Measurements from ENCODE around the gene GNAO1. TPM values are rescaled to one million over a fixed set of nuclear protein-coding genes. Genes with fewer than 3 reads are reported as not detected.

The GNAO1 gene
- polyA plus RNA-seq, 1 donor (not counting 4 experiments of a cell fraction or from before 2014, with no cell fraction given), result 0.13 TPM

GRCh38 chr16:56345406-56346050 is 154.2 kb downstream of the GNAO1 start:
- Histone ChIP-seq H3K4me2 (ENCODE audit: control insufficient read depth, extremely low read depth, insufficient read depth, low read depth, low read length) (no peak overlapping the region), H3K9me1 (ENCODE audit: control insufficient read depth, extremely low read depth, insufficient read depth, low read length) (no peaks in the 10 kb centered on the region), H4K20me1 (ENCODE audit: control insufficient read depth, extremely low read depth, insufficient read depth, low read length) (no peaks in the 10 kb centered on the region), H3K27ac (ENCODE audit: control insufficient read depth, insufficient read depth, low read length) (no peak overlapping the region), H3K27me3 (ENCODE audit: control insufficient read depth, extremely low read depth, insufficient read depth, low read length) (peaks cover 8% of the 10 kb centered on the region), H2AFZ (ENCODE audit: control insufficient read depth, low read length) (no peak overlapping the region), H3K9ac (ENCODE audit: control insufficient read depth, extremely low read depth, insufficient read depth, low read length) (no peak overlapping the region), H3K79me2 (ENCODE audit: control insufficient read depth, insufficient read depth, low read length) (no peaks in the 10 kb centered on the region), H3K4me3 (ENCODE audit: control insufficient read depth in 2 of 3, extremely low read depth in 1 of 3, insufficient read depth in 2 of 3, low read depth in 1 of 3, low read length in 3 of 3) (no peak overlapping the region), H3K4me1 (ENCODE audit: control insufficient read depth, extremely low read depth, insufficient read depth, low read length) (peaks cover 17% of the 10 kb centered on the region), H3K9me3 (ENCODE audit: control insufficient read depth, low read depth, low read length) (no peaks in the 10 kb centered on the region), H3K36me3 (ENCODE audit: control insufficient read depth in 2 of 2, extremely low read depth in 1 of 2, insufficient read depth in 2 of 2, low read length in 2 of 2) (no peaks in the 10 kb centered on the region)
- TF ChIP-seq CTCF (optimal IDR thresholded peaks at IDR 0.05 in 1 of 3, IDR thresholded peaks at IDR 0.05 in 1 of 3, conservative IDR thresholded peaks at IDR 0.05 in 1 of 3; ENCODE audit: extremely low read depth in 1 of 3, insufficient read depth in 2 of 3, low read length in 3 of 3) (no peak), EZH2 (IDR thresholded peaks at IDR 0.05; ENCODE audit: low read length) (no peak)
- dilution Hi-C loops (cut with MboI; ENCODE audit: extremely low pct_ligation_motif_present, low sequenced_read_pairs), result no loop called here
- FAIRE-seq (no peak), DNase-seq (ENCODE audit: low read depth, low spot score) (no peak)

DNA sequence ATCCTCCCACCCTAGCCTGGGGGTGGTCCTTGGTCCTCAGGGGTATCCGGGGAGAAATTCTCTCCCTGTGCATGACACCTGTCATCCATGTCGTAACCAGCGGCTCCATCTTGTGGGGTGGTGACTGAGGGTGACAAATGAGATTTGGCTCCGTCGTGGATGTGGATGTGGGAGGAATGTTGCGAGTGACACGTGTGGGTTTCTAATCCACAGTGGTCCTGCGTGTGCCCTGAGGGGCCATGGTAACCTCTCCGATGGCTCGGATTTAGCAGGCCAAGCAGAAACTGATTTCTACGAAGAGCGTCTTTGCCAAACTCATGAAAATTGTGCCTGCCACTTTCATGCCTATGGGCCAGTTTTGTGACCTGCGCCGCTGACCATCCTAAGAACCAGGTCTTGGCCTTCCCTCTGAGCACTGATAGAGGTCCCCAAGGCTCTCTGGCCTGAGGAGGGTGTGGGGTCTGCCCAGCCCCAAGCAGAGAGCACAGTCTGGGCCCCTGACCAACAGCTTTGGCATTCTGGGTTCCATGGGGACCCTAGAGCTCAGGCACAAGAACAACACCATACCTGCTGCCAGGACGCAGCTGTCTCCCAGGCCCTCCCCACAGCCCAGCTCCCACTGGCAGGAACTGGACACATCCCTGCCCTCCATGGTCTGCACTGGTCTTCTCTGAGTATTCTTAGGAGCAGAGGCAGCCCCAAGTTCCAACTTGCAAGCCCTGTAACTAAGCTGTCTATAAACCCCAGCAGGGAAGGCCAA is 155.0 kb downstream of the GNAO1 start:
- no peak for DNase-seq (ENCODE audit: low read depth, low spot score)
- Histone ChIP-seq H3K9ac (ENCODE audit: control insufficient read depth, extremely low read depth, insufficient read depth, low read length) (no peak overlapping the region), H2AFZ (ENCODE audit: control insufficient read depth, low read length) (no peak overlapping the region), H3K27me3 (ENCODE audit: control insufficient read depth, extremely low read depth, insufficient read depth, low read length) (peaks cover 8% of the 10 kb centered on the region), H4K20me1 (ENCODE audit: control insufficient read depth, extremely low read depth, insufficient read depth, low read length) (no peaks in the 10 kb centered on the region), H3K79me2 (ENCODE audit: control insufficient read depth, insufficient read depth, low read length) (no peaks in the 10 kb centered on the region), H3K27ac (ENCODE audit: control insufficient read depth, insufficient read depth, low read length) (no peak overlapping the region), H3K36me3 (ENCODE audit: control insufficient read depth in 2 of 2, extremely low read depth in 1 of 2, insufficient read depth in 2 of 2, low read length in 2 of 2) (no peaks in the 10 kb centered on the region), H3K4me2 (ENCODE audit: control insufficient read depth, extremely low read depth, insufficient read depth, low read depth, low read length) (no peak overlapping the region), H3K4me3 (ENCODE audit: control insufficient read depth in 2 of 3, extremely low read depth in 1 of 3, insufficient read depth in 2 of 3, low read depth in 1 of 3, low read length in 3 of 3) (no peak overlapping the region), H3K4me1 (ENCODE audit: control insufficient read depth, extremely low read depth, insufficient read depth, low read length) (peaks cover 17% of the 10 kb centered on the region), H3K9me1 (ENCODE audit: control insufficient read depth, extremely low read depth, insufficient read depth, low read length) (no peaks in the 10 kb centered on the region), H3K9me3 (ENCODE audit: control insufficient read depth, low read depth, low read length) (no peaks in the 10 kb centered on the region)
- dilution Hi-C loops (cut with MboI; ENCODE audit: extremely low pct_ligation_motif_present, low sequenced_read_pairs), result no loop called here
- TF ChIP-seq CTCF (optimal IDR thresholded peaks at IDR 0.05 in 1 of 3, IDR thresholded peaks at IDR 0.05 in 1 of 3, conservative IDR thresholded peaks at IDR 0.05 in 1 of 3; ENCODE audit: extremely low read depth in 1 of 3, insufficient read depth in 2 of 3, low read length in 3 of 3), result no peak
- TF ChIP-seq EZH2 (IDR thresholded peaks at IDR 0.05; ENCODE audit: low read length), result no peak
- FAIRE-seq, result no peak

All from keratinocyte (primary cell).